HCT116 (cell line): ENCODE measurements around the gene RAB27B. TPM values are rescaled to one million over a fixed set of nuclear protein-coding genes. Genes with fewer than 3 reads are reported as not detected.

Source experiments
- ATAC-seq: fragments of 200-7000 bp; cut with Tn5 transposase; 2 replicates; pipeline ENCODE4 v1.9.1; 2020; ENCODE audit warnings: mild to moderate bottlenecking, moderate library complexity
- BruUV-seq: library from RNA; stranded (reverse); fragments of 400-500 nt; replicated peaks from 2 replicates; lab custom pipeline; 2021; lab: Mats Ljungman, UMichigan
- CTCF ChIA-PET: fragments of 300-600 bp; sonication (Branson Sonifier 250); formaldehyde crosslinking; loops from one replicate; lab custom pipeline; 2021; ENCODE audit warnings: antibody characterized with exemption; lab: Charles Lee
- POLR2A ChIA-PET: fragments of 300-600, 350-600 bp; sonication (Branson Sonifier 250); formaldehyde crosslinking; loops from one replicate; lab custom pipeline; 2021; ENCODE audit warnings: antibody characterized with exemption; lab: Charles Lee
- RAD21 ChIA-PET, 2 experiments: fragments of 300-600 bp; sonication (Branson Sonifier 250); formaldehyde crosslinking; loops; one replicate each; lab custom pipeline; 2023; ENCODE audit warnings: low total read pairs in 2 of 2; ENCODE audit not compliant: uncharacterized antibody in 2 of 2, unreplicated experiment in 2 of 2, low non-redundant PET in 1 of 2; lab: Charles Lee
- DNase-seq: peaks from one replicate; pipeline ENCODE4 v3.0.0-alpha.2; 2010; ENCODE audit warnings: low read depth, low spot score
- H2AFZ ChIP-seq: fragments of 200-600 bp; shearing (Covaris generic), sonication (generic); 2 replicates; pipeline ENCODE4 v1.6.1; 2017; ENCODE audit warnings: low read depth, mixed run types, mixed read lengths, antibody characterized with exemption, low read length; ENCODE audit not compliant: poor library complexity, severe bottlenecking
- H3K27ac ChIP-seq: 2 replicates; pipeline ENCODE4 v1.5.1; 2012; ENCODE audit warnings: low read depth, low read length
- H3K27me3 ChIP-seq: fragments of 200-600 bp; sonication (generic); 2 replicates; pipeline ENCODE4 v1.6.1; 2016; ENCODE audit warnings: mixed run types, low read length, mixed read lengths; ENCODE audit not compliant: insufficient read depth
- H3K36me3 ChIP-seq, 2 experiments: fragments of 200-500 bp in 1 of 2; fragments of 200-600 bp in 1 of 2; sonication (Bioruptor generic) in 1 of 2; sonication (generic) in 1 of 2; 2 replicates each; pipeline versions ENCODE4 v1.5.1 to v1.6.1; 2014 to 2016; ENCODE audit warnings: low read length in 2 of 2, inconsistent platforms in 1 of 2, mixed read lengths in 1 of 2, mixed run types in 1 of 2; ENCODE audit not compliant: insufficient read depth in 2 of 2, control insufficient read depth in 1 of 2
- H3K4me1 ChIP-seq, 2 experiments: fragments of 200-600 bp in 1 of 2; sonication (generic) in 1 of 2; 2 replicates each; pipeline versions ENCODE4 v1.5.1 to v1.6.1; 2012 to 2017; ENCODE audit warnings: low read length in 2 of 2, inconsistent platforms in 1 of 2, mild to moderate bottlenecking in 1 of 2, mixed read lengths in 1 of 2, mixed run types in 1 of 2, moderate library complexity in 1 of 2; ENCODE audit not compliant: insufficient read depth in 2 of 2, control insufficient read depth in 1 of 2
- H3K4me2 ChIP-seq: fragments of 200-600 bp; sonication (generic); 2 replicates; pipeline ENCODE4 v1.6.1; 2017; ENCODE audit warnings: mixed run types, low read length, mixed read lengths
- H3K4me3 ChIP-seq, 2 experiments: fragments of 200-600 bp in 1 of 2; sonication (generic) in 1 of 2; replicated peaks in 1 of 2; 2 replicates each; pipeline ENCODE4 v1.5.1; 2011 to 2016; ENCODE audit warnings: low read length in 2 of 2, control low read depth in 1 of 2, low read depth in 1 of 2, mild to moderate bottlenecking in 1 of 2, mixed read lengths in 1 of 2, mixed run types in 1 of 2
- H3K79me2 ChIP-seq: fragments of 200-600 bp; sonication (generic); 2 replicates; pipeline ENCODE4 v1.6.1; 2017; ENCODE audit warnings: mild to moderate bottlenecking, mixed run types, low read length, moderate library complexity, mixed read lengths; ENCODE audit not compliant: insufficient read depth
- H3K9ac ChIP-seq: fragments of 200-600 bp; sonication (generic); 2 replicates; pipeline ENCODE4 v1.6.1; 2016; ENCODE audit warnings: low read length, mixed read lengths
- H3K9me2 ChIP-seq: fragments of 200-600 bp; sonication (generic), shearing (Covaris generic); 2 replicates; pipeline ENCODE4 v1.6.1; 2017; ENCODE audit warnings: mixed run types, mild to moderate bottlenecking, moderate library complexity; ENCODE audit not compliant: insufficient read depth
- H3K9me3 ChIP-seq, 2 experiments: fragments of 200-500 bp in 1 of 2; fragments of 200-600 bp in 1 of 2; sonication (Bioruptor generic) in 1 of 2; sonication (generic) in 1 of 2; 2 replicates each; pipeline ENCODE4 v1.6.1; 2014 to 2017; ENCODE audit warnings: low read length in 2 of 2, mixed read lengths in 2 of 2, inconsistent platforms in 1 of 2, low read depth in 1 of 2, mild to moderate bottlenecking in 1 of 2, mixed run types in 1 of 2, moderate library complexity in 1 of 2; ENCODE audit not compliant: control insufficient read depth in 1 of 2, insufficient read depth in 1 of 2
- H4K20me1 ChIP-seq: fragments of 200-600 bp; sonication (generic), shearing (Covaris generic); 2 replicates; pipeline ENCODE4 v1.6.1; 2017; ENCODE audit warnings: mixed run types, mild to moderate bottlenecking, moderate library complexity; ENCODE audit not compliant: insufficient read depth
- CEBPB ChIP-seq: IDR thresholded peaks from 2 replicates; pipeline ENCODE4 v1.6.1; 2012; ENCODE audit warnings: low read depth
- EGR1 ChIP-seq: IDR thresholded peaks from 2 replicates; pipeline ENCODE4 v1.6.1; 2012; ENCODE audit warnings: low read depth
- ELF1 ChIP-seq: IDR thresholded peaks from 2 replicates; pipeline ENCODE4 v1.6.1; 2012; ENCODE audit warnings: low read depth, borderline replicate concordance
- EZH2 ChIP-seq: fragments of 200-600 bp; sonication (generic); IDR thresholded peaks from 2 replicates; pipeline ENCODE4 v1.6.1; 2017; ENCODE audit warnings: antibody characterized with exemption, mixed run types
- EZH2phosphoT487 ChIP-seq: fragments of 200-600 bp; IDR thresholded peaks from 2 replicates; pipeline ENCODE4 v1.6.1; 2018; ENCODE audit warnings: antibody characterized with exemption, borderline replicate concordance
- MAX ChIP-seq: IDR thresholded peaks from 2 replicates; pipeline ENCODE4 v1.6.1; 2012
- RAD21 ChIP-seq: IDR thresholded peaks from 2 replicates; pipeline ENCODE4 v1.6.1; 2012; ENCODE audit warnings: low read depth, mild to moderate bottlenecking
- REST ChIP-seq: IDR thresholded peaks from 2 replicates; pipeline ENCODE4 v1.6.1; 2012; ENCODE audit warnings: low read depth
- SP1 ChIP-seq: IDR thresholded peaks from 2 replicates; pipeline ENCODE4 v1.6.1; 2012; ENCODE audit warnings: low read depth
- SRF ChIP-seq: IDR thresholded peaks from 2 replicates; pipeline ENCODE4 v1.6.1; 2012; ENCODE audit warnings: low read depth
- YY1 ChIP-seq: IDR thresholded peaks from 2 replicates; pipeline ENCODE4 v1.6.1; 2011; ENCODE audit warnings: low read length, low read depth, moderate library complexity, mild to moderate bottlenecking; ENCODE audit not compliant: insufficient replicate concordance; ENCODE audit errors: extremely low read depth
- ZBTB33 ChIP-seq: IDR thresholded peaks from 2 replicates; pipeline ENCODE4 v1.6.1; 2011; ENCODE audit warnings: mild to moderate bottlenecking, low read length, moderate library complexity; ENCODE audit not compliant: insufficient replicate concordance; ENCODE audit errors: extremely low read depth
- ZFX ChIP-seq: fragments of 450-650 bp; IDR thresholded peaks from 2 replicates; pipeline ENCODE4 v1.6.1; 2017
- intact Hi-C: fragments of 100-400 bp; cut with micrococcal nuclease; formaldehyde crosslinking; loops from 2 replicates; pipeline ENCODE4 v1.10.0; 2022
- total RNA-seq: library from RNA; stranded (reverse); gene quantifications from one replicate; pipeline ENCODE4 v1.2.1, GENCODE V29; 2021; ENCODE audit not compliant: unreplicated experiment

The RAB27B gene
- total RNA-seq, 1 experiment from 2014 or later = 2.2 TPM

- ChIA-PET RAD21 (no interaction called here), CTCF (no interaction called here)
- BruUV-seq = no TSS peak
These were observed 40.7 kb upstream of the RAB27B start for GRCh38 chr18:54787616-54788015.

GRCh38 chr18:54790109-54790508, 38.2 kb upstream of the RAB27B start:
- Histone ChIP-seq H3K9me3 (no peaks in the 10 kb centered on the region), H3K4me1 (no peaks in the 10 kb centered on the region), H3K4me2 (no peak overlapping the region), H3K4me3 (no peak overlapping the region), H3K79me2 (no peaks in the 10 kb centered on the region), H4K20me1 (no peaks in the 10 kb centered on the region), H3K9me2 (no peaks in the 10 kb centered on the region), H3K36me3 (no peaks in the 10 kb centered on the region), H2AFZ (no peak overlapping the region), H3K27me3 (no peaks in the 10 kb centered on the region), H3K9ac (no peak overlapping the region), H3K27ac (no peak overlapping the region)
- no TSS peak for BruUV-seq
- RAD21 ChIA-PET = no interaction called here
- ATAC-seq = no peak
- CTCF ChIA-PET = no interaction called here
- intact Hi-C loops = no loop called here
- POLR2A ChIA-PET = no interaction called here
- no peak for DNase-seq
- TF ChIP-seq REST = no peak
- TF ChIP-seq CEBPB = no peak
- no peak for TF ChIP-seq ZFX
- no peak for TF ChIP-seq YY1
- TF ChIP-seq RAD21 = no peak
- no peak for TF ChIP-seq MAX
- TF ChIP-seq EGR1 = no peak
- no peak for TF ChIP-seq ELF1
- TF ChIP-seq EZH2phosphoT487 = no peak
- TF ChIP-seq SRF = no peak

More at GRCh38 chr18:54787616-54788015, 40.7 kb upstream of the RAB27B start:
- ATAC-seq (no peak), DNase-seq (no peak)
- H3K79me2 ChIP-seq = no peaks in the 10 kb centered on the region
- intact Hi-C loops = no loop called here
- no peaks in the 10 kb centered on the region for H3K27me3 ChIP-seq
- H3K9me2 ChIP-seq = no peaks in the 10 kb centered on the region
- POLR2A ChIA-PET = no interaction called here
- H2AFZ ChIP-seq = no peak overlapping the region
- H3K36me3 ChIP-seq = no peaks in the 10 kb centered on the region
- no peak overlapping the region for H3K4me3 ChIP-seq
- no peaks in the 10 kb centered on the region for H3K9me3 ChIP-seq
- no peak overlapping the region for H3K4me2 ChIP-seq
- TF ChIP-seq ZBTB33 (no peak), ZFX (no peak), EZH2phosphoT487 (no peak), SP1 (no peak), YY1 (no peak), EZH2 (no peak)
- no peaks in the 10 kb centered on the region for H4K20me1 ChIP-seq
- no peak overlapping the region for H3K27ac ChIP-seq
- no peaks in the 10 kb centered on the region for H3K4me1 ChIP-seq
- no peak overlapping the region for H3K9ac ChIP-seq
